Activated CD4-positive, alpha-beta T cell treated with anti-CD3 and anti-CD28 coated beads, Interleukin-2, amount 10 ng/mL, durations not matched to agents 24 days and 14 days (primary cell): ENCODE results near the gene DEPDC1. TPM values are rescaled to one million over a fixed set of nuclear protein-coding genes. Genes with fewer than 3 reads are reported as not detected.

Experiments used
- total RNA-seq: library from RNA; stranded (reverse); gene quantifications from 2 replicates; pipeline ENCODE4 v1.2.3, GENCODE V29; 2022

DEPDC1 gene
- total RNA-seq, 1 donor from 2014 or later, result 13.3 TPM

Other genes with a start within 250 kb of the DEPDC1 start
- gene RPE65, start 47.1 kb downstream of the DEPDC1 start, total RNA-seq, result not detected in 2 replicates